Panc1 (cell line): ENCODE measurements around the gene THAP8.

Experiments
- CTCF ChIP-seq: fragments of 450-650 bp; IDR thresholded peaks from 2 replicates; pipeline ENCODE4 v1.5.1; 2017; ENCODE audit warnings: mild to moderate bottlenecking
- POLR2AphosphoS5 ChIP-seq: IDR thresholded peaks from 2 replicates; pipeline ENCODE4 v1.6.1; 2012; ENCODE audit warnings: mild to moderate bottlenecking, low read depth, low read length, moderate library complexity
- TF ChIP-seq, protein P1 (sequence below), 2 experiments: IDR thresholded peaks; 2 replicates each; pipeline ENCODE4 v1.6.1; 2011 to 2012; ENCODE audit warnings: low read depth in 2 of 2, control low read depth in 1 of 2, low read length in 1 of 2, mild to moderate bottlenecking in 1 of 2, moderate library complexity in 1 of 2; ENCODE audit not compliant: insufficient read depth in 1 of 2

GRCh38 chr19:36049080-36049698, 4.9 kb downstream of the THAP8 start:
- TF ChIP-seq POLR2AphosphoS5 (no peak), CTCF (no peak)
- TF ChIP-seq, protein P1, sequence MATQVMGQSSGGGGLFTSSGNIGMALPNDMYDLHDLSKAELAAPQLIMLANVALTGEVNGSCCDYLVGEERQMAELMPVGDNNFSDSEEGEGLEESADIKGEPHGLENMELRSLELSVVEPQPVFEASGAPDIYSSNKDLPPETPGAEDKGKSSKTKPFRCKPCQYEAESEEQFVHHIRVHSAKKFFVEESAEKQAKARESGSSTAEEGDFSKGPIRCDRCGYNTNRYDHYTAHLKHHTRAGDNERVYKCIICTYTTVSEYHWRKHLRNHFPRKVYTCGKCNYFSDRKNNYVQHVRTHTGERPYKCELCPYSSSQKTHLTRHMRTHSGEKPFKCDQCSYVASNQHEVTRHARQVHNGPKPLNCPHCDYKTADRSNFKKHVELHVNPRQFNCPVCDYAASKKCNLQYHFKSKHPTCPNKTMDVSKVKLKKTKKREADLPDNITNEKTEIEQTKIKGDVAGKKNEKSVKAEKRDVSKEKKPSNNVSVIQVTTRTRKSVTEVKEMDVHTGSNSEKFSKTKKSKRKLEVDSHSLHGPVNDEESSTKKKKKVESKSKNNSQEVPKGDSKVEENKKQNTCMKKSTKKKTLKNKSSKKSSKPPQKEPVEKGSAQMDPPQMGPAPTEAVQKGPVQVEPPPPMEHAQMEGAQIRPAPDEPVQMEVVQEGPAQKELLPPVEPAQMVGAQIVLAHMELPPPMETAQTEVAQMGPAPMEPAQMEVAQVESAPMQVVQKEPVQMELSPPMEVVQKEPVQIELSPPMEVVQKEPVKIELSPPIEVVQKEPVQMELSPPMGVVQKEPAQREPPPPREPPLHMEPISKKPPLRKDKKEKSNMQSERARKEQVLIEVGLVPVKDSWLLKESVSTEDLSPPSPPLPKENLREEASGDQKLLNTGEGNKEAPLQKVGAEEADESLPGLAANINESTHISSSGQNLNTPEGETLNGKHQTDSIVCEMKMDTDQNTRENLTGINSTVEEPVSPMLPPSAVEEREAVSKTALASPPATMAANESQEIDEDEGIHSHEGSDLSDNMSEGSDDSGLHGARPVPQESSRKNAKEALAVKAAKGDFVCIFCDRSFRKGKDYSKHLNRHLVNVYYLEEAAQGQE (IDR thresholded peaks at IDR 0.05; ENCODE audit: insufficient read depth in 1 of 2, low read depth in 2 of 2, low read length in 1 of 2) = no peak
